HEK293 (cell line): ENCODE results near the gene PPP2R5E.

Experiments used
- CTCF ChIA-PET: fragments of 350-600 bp; formaldehyde crosslinking; extraction: SDS; loops from one replicate; lab custom pipeline; 2021; ENCODE audit warnings: antibody characterized with exemption; lab: Yijun Ruan, JAX
- POLR2A ChIA-PET: fragments of 300-600 bp; formaldehyde crosslinking; extraction: SDS; loops from one replicate; lab custom pipeline; 2020; ENCODE audit warnings: antibody characterized with exemption, inconsistent platforms; lab: Yijun Ruan, JAX
- H3K27ac ChIP-seq: fragments of 200-500 bp; sonication (Bioruptor generic); 2 replicates; pipeline ENCODE4 v1.5.1; 2014; ENCODE audit warnings: low read depth, low read length, control low read depth, inconsistent platforms; ENCODE audit errors: extremely low read depth
- H3K36me3 ChIP-seq, 2 experiments: fragments of 200-500 bp in 1 of 2; sonication (Bioruptor generic) in 1 of 2; 1 replicate in 1 of 2; 2 replicates in 1 of 2; pipeline ENCODE4 v1.5.1; 2014 to 2017; ENCODE audit warnings: inconsistent platforms in 2 of 2, low read length in 2 of 2; ENCODE audit not compliant: control insufficient read depth in 2 of 2, insufficient read depth in 1 of 2
- H3K4me1 ChIP-seq: fragments of 200-500 bp; sonication (Bioruptor generic); 2 replicates; pipeline ENCODE4 v1.5.1; 2014; ENCODE audit warnings: mild to moderate bottlenecking, low read length, inconsistent platforms; ENCODE audit not compliant: control insufficient read depth, insufficient read depth
- H3K4me3 ChIP-seq: 2 replicates; pipeline ENCODE4 v1.5.1; 2011; ENCODE audit warnings: low read depth, mild to moderate bottlenecking, control low read depth, low read length, moderate library complexity
- H3K9me3 ChIP-seq: fragments of 200-500 bp; sonication (Bioruptor generic); 2 replicates; pipeline ENCODE4 v1.5.1; 2014; ENCODE audit warnings: low read depth, low read length, inconsistent platforms; ENCODE audit not compliant: control insufficient read depth, insufficient read depth
- BCL6B ChIP-seq: fragments of 450-650 bp; formaldehyde crosslinking; IDR thresholded peaks from 2 replicates; pipeline ENCODE4 v1.5.1; 2017; ENCODE audit warnings: missing biosample characterization, missing genetic modification characterization
- CTCF ChIP-seq: fragments of 450-650 bp; formaldehyde crosslinking; IDR thresholded peaks from 2 replicates; pipeline ENCODE4 v1.5.1; 2016; ENCODE audit warnings: missing biosample characterization, missing genetic modification characterization
- GLI2 ChIP-seq: fragments of 450-650 bp; formaldehyde crosslinking; IDR thresholded peaks from 2 replicates; pipeline ENCODE4; 2017; ENCODE audit warnings: missing biosample characterization, missing genetic modification characterization, low read depth, borderline replicate concordance
- INSM2 ChIP-seq: fragments of 450-650 bp; formaldehyde crosslinking; IDR thresholded peaks from 2 replicates; pipeline ENCODE4 v1.5.1; 2016; ENCODE audit warnings: missing biosample characterization, missing genetic modification characterization
- KLF7 ChIP-seq: fragments of 450-650 bp; formaldehyde crosslinking; IDR thresholded peaks from 2 replicates; pipeline ENCODE4 v1.5.1; 2016; ENCODE audit warnings: missing biosample characterization, missing genetic modification characterization, borderline replicate concordance
- SP7 ChIP-seq: fragments of 450-650 bp; formaldehyde crosslinking; IDR thresholded peaks from 2 replicates; pipeline ENCODE4 v1.5.1; 2016; ENCODE audit warnings: missing biosample characterization, missing genetic modification characterization
- ZEB2 ChIP-seq: fragments of 450-650 bp; formaldehyde crosslinking; IDR thresholded peaks from 2 replicates; pipeline ENCODE4 v1.5.1; 2016; ENCODE audit warnings: missing biosample characterization, missing genetic modification characterization
- ZNF148 ChIP-seq: fragments of 450-650 bp; formaldehyde crosslinking; IDR thresholded peaks from 2 replicates; pipeline ENCODE4 v1.5.0; 2017; ENCODE audit warnings: missing biosample characterization, missing genetic modification characterization, borderline replicate concordance
- ZNF280D ChIP-seq: fragments of 450-650 bp; formaldehyde crosslinking; IDR thresholded peaks from 2 replicates; pipeline ENCODE4 v1.5.1; 2016; ENCODE audit warnings: missing biosample characterization, missing genetic modification characterization
- ZNF423 ChIP-seq: fragments of 450-650 bp; formaldehyde crosslinking; IDR thresholded peaks from 2 replicates; pipeline ENCODE4 v1.5.1; 2016; ENCODE audit warnings: missing biosample characterization, missing genetic modification characterization
- ZNF513 ChIP-seq: fragments of 450-650 bp; IDR thresholded peaks from 2 replicates; pipeline ENCODE4 v1.5.1; 2018; ENCODE audit warnings: missing biosample characterization, missing genetic modification characterization
- ZNF518A ChIP-seq: fragments of 450-650 bp; formaldehyde crosslinking; conservative IDR thresholded peaks from 2 replicates; pipeline ENCODE4 v1.5.1; 2016; ENCODE audit warnings: low read depth, missing biosample characterization, missing genetic modification characterization
- ZNF548 ChIP-seq: fragments of 450-650 bp; formaldehyde crosslinking; IDR thresholded peaks from 2 replicates; pipeline ENCODE4 v1.5.1; 2016; ENCODE audit warnings: missing biosample characterization, missing genetic modification characterization
- ZNF629 ChIP-seq: fragments of 450-650 bp; formaldehyde crosslinking; IDR thresholded peaks from 2 replicates; pipeline ENCODE4 v1.5.1; 2017; ENCODE audit warnings: missing biosample characterization, missing genetic modification characterization
- ZNF837 ChIP-seq: fragments of 450-650 bp; formaldehyde crosslinking; IDR thresholded peaks from 2 replicates; pipeline ENCODE4 v1.5.1; 2016; ENCODE audit warnings: missing biosample characterization, missing genetic modification characterization
- ZNF843 ChIP-seq: fragments of 450-650 bp; formaldehyde crosslinking; IDR thresholded peaks from 2 replicates; pipeline ENCODE4 v1.5.1; 2016; ENCODE audit warnings: missing biosample characterization, missing genetic modification characterization

The PPP2R5E gene

GRCh38 chr14:63357841-63358240 is 185.3 kb downstream of the PPP2R5E start (continued):
- TF ChIP-seq ZNF548 (tag by site-specific recombination) = no peak
- no peak for TF ChIP-seq CTCF (tag by site-specific recombination)
- TF ChIP-seq BCL6B = no peak
- TF ChIP-seq ZNF280D = no peak

- H3K36me3 ChIP-seq = no peaks in the 10 kb centered on the region
- H3K4me3 ChIP-seq = no peak overlapping the region
- no peak overlapping the region for H3K27ac ChIP-seq
- no peaks in the 10 kb centered on the region for H3K9me3 ChIP-seq
- H3K4me1 ChIP-seq = 0 out of 2 replicates have a peak, but pooled peaks cover 3% of the 10 kb centered on the region
- ChIA-PET CTCF (no interaction called here), POLR2A (no interaction called here)
- TF ChIP-seq SP7 (tag by site-specific recombination) (0 out of 2 replicates have a peak, but pooled peaks have one; percentile 43), ZNF513 (tag by site-specific recombination) (no peak), GLI2 (no peak), ZNF837 (tag by site-specific recombination) (no peak), ZNF518A (no peak), ZNF843 (no peak), INSM2 (tag by site-specific recombination) (no peak), ZNF423 (tag by site-specific recombination) (no peak), KLF7 (tag by site-specific recombination) (no peak), ZNF629 (tag by site-specific recombination) (0 out of 2 replicates have a peak, but pooled peaks have one; percentile 35), BCL6B (no peak), ZEB2 (tag by site-specific recombination) (0 out of 2 replicates have a peak, but pooled peaks have one; percentile 24), ZNF148 (tag by site-specific recombination) (no peak)
Measured at GRCh38 chr14:63345826-63346225, 197.4 kb downstream of the PPP2R5E start.
